Calu3 (cell line): ENCODE measurements around the gene WBP1L. TPM values are rescaled to one million over a fixed set of nuclear protein-coding genes. Genes with fewer than 3 reads are reported as not detected.

Experiments used
- BruUV-seq: library from RNA; stranded (reverse); fragments of 400-500 nt; replicated peaks from 2 replicates; lab custom pipeline; 2021; lab: Mats Ljungman, UMichigan
- CTCF ChIA-PET: fragments of 300-600 bp; sonication (Branson Sonifier 250); formaldehyde crosslinking; loops from one replicate; lab custom pipeline; 2022; ENCODE audit warnings: antibody characterized with exemption; lab: Charles Lee
- DNase-seq: peaks from one replicate; pipeline ENCODE4 v3.0.0; 2022
- H3K27ac Mint-ChIP-seq: one replicate; pipeline ENCODE4 v1.8.0; 2022; ENCODE audit warnings: mixed read lengths; ENCODE audit not compliant: unreplicated experiment
- H3K27me3 Mint-ChIP-seq: one replicate; pipeline ENCODE4 v1.8.0; 2022; ENCODE audit warnings: mixed read lengths; ENCODE audit not compliant: unreplicated experiment
- H3K36me3 Mint-ChIP-seq: one replicate; pipeline ENCODE4 v1.8.0; 2022; ENCODE audit warnings: mild to moderate bottlenecking, moderate library complexity, mixed read lengths; ENCODE audit not compliant: insufficient read depth, unreplicated experiment
- H3K4me1 Mint-ChIP-seq: one replicate; pipeline ENCODE4 v1.8.0; 2022; ENCODE audit warnings: mild to moderate bottlenecking, low read depth, mixed read lengths; ENCODE audit not compliant: unreplicated experiment
- H3K4me3 Mint-ChIP-seq: one replicate; pipeline ENCODE4 v1.8.0; 2022; ENCODE audit warnings: mild to moderate bottlenecking, low read depth, moderate library complexity, mixed read lengths; ENCODE audit not compliant: unreplicated experiment
- H3K9me3 Mint-ChIP-seq: one replicate; pipeline ENCODE4 v1.8.0; 2022; ENCODE audit warnings: low read depth, mixed read lengths; ENCODE audit not compliant: unreplicated experiment
- intact Hi-C: fragments of 100-400 bp; cut with micrococcal nuclease; formaldehyde crosslinking; loops from one replicate; pipeline ENCODE4 v1.10.0; 2022; ENCODE audit not compliant: unreplicated experiment
- total RNA-seq: library from RNA; stranded (reverse); gene quantifications from 2 replicates; pipeline ENCODE4 v1.2.3, GENCODE V29; 2022
- TF ChIP-seq, protein P1 (sequence below): fragments of 200-600 bp; IDR thresholded peaks from one replicate; pipeline ENCODE4 v1.8.0; 2022; ENCODE audit warnings: antibody characterized with exemption; ENCODE audit not compliant: unreplicated experiment

WBP1L gene
- total RNA-seq, 1 experiment from 2014 or later = 19.9 TPM

DNA sequence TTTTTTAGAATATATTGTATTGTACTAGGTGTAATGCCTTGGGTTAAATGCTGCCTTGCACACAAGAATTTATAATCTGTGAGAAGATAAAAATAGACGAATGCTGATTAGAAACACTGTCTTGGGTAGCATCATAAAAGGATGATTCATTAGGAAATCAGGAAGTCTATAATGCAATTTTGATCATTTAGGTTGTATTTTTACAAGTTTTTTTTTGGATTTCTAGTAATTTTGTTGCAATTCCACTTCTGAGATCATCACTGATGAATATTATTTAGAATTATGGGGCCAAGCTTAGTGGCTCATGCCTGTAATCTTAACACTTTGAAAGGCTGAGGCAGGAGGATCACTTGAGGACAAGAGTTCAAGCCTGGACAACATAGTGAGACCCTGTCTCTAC lies 29.6 kb downstream of the WBP1L start:
- no peak for DNase-seq

DNA sequence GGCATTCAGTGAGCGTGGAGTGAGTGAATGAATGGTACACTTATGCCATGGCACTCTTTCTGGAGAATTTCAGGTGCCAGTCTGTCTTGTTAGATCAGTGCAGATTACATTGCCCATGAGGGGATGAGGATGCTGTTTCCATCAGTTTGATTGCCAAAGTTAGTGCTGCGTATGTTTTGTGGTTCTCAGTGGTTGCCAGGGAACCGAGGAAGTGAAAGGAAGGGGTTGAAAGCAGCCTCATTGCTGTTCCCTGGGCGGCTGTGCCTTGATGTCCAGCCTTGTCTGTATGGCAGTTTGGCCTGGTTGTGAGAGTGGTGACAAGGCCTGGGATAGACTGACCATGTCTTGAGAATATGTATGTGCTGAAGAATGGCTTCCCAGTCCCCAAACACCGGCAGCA lies 30.2 kb downstream of the WBP1L start:
- no peak overlapping the region for H3K27ac Mint-ChIP-seq
- DNase-seq = no peak
- CTCF ChIA-PET = interaction anchor here (0.5 kb wide), 2 partner anchors 11 to 219 kb away, joined by 3 to 9 read pairs; no protein-coding TSS in a partner anchor
- H3K4me1 Mint-ChIP-seq = no peaks in the 10 kb centered on the region
- no peak overlapping the region for H3K4me3 Mint-ChIP-seq
- H3K27me3 Mint-ChIP-seq = no peaks in the 10 kb centered on the region
- TF ChIP-seq, protein P1, sequence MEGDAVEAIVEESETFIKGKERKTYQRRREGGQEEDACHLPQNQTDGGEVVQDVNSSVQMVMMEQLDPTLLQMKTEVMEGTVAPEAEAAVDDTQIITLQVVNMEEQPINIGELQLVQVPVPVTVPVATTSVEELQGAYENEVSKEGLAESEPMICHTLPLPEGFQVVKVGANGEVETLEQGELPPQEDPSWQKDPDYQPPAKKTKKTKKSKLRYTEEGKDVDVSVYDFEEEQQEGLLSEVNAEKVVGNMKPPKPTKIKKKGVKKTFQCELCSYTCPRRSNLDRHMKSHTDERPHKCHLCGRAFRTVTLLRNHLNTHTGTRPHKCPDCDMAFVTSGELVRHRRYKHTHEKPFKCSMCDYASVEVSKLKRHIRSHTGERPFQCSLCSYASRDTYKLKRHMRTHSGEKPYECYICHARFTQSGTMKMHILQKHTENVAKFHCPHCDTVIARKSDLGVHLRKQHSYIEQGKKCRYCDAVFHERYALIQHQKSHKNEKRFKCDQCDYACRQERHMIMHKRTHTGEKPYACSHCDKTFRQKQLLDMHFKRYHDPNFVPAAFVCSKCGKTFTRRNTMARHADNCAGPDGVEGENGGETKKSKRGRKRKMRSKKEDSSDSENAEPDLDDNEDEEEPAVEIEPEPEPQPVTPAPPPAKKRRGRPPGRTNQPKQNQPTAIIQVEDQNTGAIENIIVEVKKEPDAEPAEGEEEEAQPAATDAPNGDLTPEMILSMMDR = no peak
- no TSS peak for BruUV-seq
- intact Hi-C loops = no loop called here
- H3K9me3 Mint-ChIP-seq = no peaks in the 10 kb centered on the region
- no peaks in the 10 kb centered on the region for H3K36me3 Mint-ChIP-seq

More for the DNA sequence above, 29.6 kb downstream of the WBP1L start:
- TF ChIP-seq, protein P1 = no peak
- H3K27me3 Mint-ChIP-seq = no peaks in the 10 kb centered on the region
- H3K27ac Mint-ChIP-seq = no peak overlapping the region
- intact Hi-C loops = no loop called here
- H3K36me3 Mint-ChIP-seq = no peaks in the 10 kb centered on the region
- CTCF ChIA-PET = interaction anchor here (0.5 to 0.7 kb wide), 2 partner anchors 10 to 28 kb away, joined by 3 read pairs; no protein-coding TSS in a partner anchor
- H3K4me3 Mint-ChIP-seq = no peak overlapping the region
- no peaks in the 10 kb centered on the region for H3K9me3 Mint-ChIP-seq
- no TSS peak for BruUV-seq
- no peaks in the 10 kb centered on the region for H3K4me1 Mint-ChIP-seq

DNA sequence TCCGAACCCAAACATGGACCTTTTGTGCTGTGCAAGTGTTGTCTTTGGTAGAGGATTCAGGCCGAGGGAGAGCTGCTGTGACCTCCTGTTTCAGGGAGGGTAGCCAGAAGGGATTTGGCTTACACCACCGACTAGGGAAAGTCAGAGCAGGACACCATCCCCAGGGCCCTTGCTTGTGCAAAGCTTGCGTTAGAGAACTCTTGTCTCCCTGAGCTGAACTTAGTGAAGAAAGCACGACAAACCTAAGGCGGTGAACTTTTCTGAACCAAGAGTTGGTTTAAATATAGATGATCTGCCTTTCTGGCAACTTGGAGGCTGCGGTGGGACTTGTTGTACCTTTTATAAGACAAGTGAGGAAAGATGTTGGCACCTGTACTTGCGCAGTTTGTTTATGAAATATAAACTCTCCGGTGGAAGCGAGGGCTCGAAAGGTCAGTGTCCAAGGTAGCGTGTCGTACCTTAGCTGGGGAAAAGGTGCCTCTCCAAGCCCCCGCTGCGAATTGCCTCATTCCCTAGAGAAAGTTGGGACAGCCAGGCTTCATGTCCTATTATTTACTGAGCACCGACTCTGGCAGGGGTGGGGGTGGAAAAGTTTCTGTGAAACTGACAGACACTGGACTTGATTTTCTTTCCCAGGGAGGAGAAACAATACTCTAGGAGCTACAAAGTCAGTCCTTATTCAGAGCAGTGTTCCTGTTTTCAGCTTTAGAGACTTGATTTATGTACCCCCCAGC lies 31.6 kb downstream of the WBP1L start:
- Mint-ChIP-seq H3K4me1 (peaks cover 8% of the 10 kb centered on the region), H3K36me3 (no peaks in the 10 kb centered on the region), H3K27ac (no peak overlapping the region), H3K9me3 (no peaks in the 10 kb centered on the region), H3K27me3 (no peaks in the 10 kb centered on the region), H3K4me3 (no peak overlapping the region)
- no TSS peak for BruUV-seq
- TF ChIP-seq, protein P1 = no peak
- no peak for DNase-seq
- intact Hi-C loops = no loop called here
- CTCF ChIA-PET = interaction anchor here (0.7 kb wide), 1 partner anchor 366 kb away, joined by 3 read pairs; no protein-coding TSS in a partner anchor

DNA sequence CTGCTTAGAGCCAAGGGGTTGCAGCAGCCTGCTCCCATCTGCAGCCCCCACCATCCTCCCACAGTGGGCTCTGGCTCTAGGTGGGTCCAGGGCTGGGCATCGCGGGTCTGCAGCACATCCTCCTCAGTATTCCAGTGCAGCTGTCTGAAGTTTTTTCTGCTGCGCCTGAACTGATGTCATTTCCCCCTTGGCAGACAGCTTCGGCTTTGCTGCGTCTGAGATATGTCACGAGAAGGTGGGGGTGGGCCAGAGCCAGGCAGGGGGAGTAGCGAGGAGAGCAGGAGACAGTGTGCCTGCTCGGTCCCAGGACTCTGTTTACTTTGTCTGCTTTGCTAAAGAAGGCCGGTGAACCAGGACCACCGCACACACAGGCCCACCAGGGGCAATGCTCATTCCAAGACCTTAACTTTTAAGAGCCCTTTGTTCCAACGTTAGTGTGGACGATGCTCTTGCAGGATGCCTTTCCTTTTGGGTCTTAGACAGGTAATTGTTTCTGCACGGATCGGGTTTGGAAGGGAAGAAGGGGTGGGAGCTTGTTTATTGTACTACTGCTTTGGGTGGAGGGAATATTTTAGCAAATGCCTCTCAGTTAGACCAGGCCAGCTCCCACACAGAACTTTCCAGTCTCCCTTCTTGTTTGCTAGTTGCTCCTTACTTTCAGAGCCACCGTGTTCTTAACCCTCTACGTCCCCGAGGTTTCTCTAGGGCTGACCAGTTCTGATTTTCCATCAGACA lies 32.4 kb downstream of the WBP1L start:
- H3K4me3 Mint-ChIP-seq = no peak overlapping the region
- no peaks in the 10 kb centered on the region for H3K9me3 Mint-ChIP-seq
- intact Hi-C loops = no loop called here
- DNase-seq = no peak
- no peaks in the 10 kb centered on the region for H3K27me3 Mint-ChIP-seq
- no TSS peak for BruUV-seq
- H3K4me1 Mint-ChIP-seq = peaks cover 8% of the 10 kb centered on the region
- TF ChIP-seq, protein P1 = no peak
- no peak overlapping the region for H3K27ac Mint-ChIP-seq
- CTCF ChIA-PET = no interaction called here
- no peaks in the 10 kb centered on the region for H3K36me3 Mint-ChIP-seq
